ENCODE measurements around the gene PILRA.

PILRA gene

DNA sequence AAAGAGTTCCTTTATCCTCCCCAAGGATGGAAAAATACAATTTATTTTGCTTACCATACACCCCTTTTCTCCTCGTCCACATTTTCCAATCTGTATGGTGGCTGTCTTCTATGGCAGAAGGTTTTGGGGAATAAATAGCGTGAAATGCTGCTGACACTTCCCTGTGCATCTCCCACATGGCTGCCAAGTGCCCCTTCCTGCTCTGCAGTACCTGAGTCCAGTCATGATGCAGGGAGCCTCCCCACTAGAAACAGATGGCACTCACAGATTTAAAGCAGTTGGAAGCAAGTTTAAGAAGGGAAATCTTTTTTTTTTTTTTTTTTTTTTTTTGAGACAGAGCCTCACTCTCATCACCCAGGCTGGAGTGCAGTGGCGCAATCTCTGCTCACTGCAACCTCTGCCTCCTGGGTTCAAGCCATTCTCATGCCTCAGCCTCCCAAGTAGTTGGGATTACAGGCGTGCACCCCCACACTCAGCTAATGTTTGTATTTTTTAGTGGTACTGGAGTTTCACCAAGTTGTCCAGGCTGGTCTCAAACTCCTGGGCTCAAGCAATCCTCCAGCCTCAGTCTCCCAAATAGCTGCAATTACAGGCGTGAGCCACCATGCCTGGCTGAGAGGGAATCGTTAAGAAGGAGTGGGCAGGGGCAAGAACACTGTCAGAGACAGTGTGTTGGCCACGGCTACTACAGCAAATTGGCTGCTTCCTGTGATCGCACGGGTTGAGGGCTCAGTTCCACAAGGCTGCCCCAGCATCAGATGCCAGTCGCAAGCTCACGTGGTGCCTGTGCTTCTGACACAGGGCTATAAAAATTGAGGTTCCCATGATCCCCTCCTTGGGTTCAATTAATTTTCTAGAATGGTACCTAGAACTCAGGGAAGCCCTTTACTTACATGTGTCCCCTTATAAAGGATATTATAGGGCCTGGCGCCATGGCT is 5.3 kb upstream of the PILRA start:
- in situ Hi-C loops (cut with HindIII; ENCODE audit: low sequenced_read_pairs), result no loop called here
- DNase-seq (ENCODE audit: low read depth, low spot score), result no peak
- no peak overlapping the region for H3K4me3 ChIP-seq (ENCODE audit: low read depth, low read length)
- TF ChIP-seq, protein P1, sequence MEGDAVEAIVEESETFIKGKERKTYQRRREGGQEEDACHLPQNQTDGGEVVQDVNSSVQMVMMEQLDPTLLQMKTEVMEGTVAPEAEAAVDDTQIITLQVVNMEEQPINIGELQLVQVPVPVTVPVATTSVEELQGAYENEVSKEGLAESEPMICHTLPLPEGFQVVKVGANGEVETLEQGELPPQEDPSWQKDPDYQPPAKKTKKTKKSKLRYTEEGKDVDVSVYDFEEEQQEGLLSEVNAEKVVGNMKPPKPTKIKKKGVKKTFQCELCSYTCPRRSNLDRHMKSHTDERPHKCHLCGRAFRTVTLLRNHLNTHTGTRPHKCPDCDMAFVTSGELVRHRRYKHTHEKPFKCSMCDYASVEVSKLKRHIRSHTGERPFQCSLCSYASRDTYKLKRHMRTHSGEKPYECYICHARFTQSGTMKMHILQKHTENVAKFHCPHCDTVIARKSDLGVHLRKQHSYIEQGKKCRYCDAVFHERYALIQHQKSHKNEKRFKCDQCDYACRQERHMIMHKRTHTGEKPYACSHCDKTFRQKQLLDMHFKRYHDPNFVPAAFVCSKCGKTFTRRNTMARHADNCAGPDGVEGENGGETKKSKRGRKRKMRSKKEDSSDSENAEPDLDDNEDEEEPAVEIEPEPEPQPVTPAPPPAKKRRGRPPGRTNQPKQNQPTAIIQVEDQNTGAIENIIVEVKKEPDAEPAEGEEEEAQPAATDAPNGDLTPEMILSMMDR (IDR thresholded peaks at IDR 0.05; ENCODE audit: low read depth, low read length), result no peak

DNA sequence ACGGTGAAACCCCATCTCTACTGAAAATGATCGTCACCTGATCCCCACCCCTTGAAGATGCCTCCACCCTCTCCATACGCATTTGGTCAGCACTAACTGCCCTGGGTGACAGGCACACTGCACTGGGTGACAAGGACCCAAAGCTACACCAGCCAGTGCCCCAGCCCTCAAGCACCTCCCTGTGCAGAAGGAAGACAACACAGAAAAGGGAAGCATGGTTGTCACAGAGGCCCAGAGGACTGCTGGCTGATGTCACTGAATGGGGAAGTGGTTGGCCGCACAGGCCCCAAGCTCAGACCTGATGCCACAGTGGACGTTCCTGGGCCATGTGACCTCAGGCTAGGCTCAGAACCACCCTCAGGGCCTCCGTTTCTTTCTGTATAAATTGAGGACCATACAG is 4.2 kb upstream of the PILRA start:
- H3K4me3 ChIP-seq (ENCODE audit: low read depth, low read length), result no peak overlapping the region
- no peak for DNase-seq (ENCODE audit: low read depth, low spot score)
- in situ Hi-C loops (cut with HindIII; ENCODE audit: low sequenced_read_pairs), result no loop called here
- TF ChIP-seq, protein P1 (IDR thresholded peaks at IDR 0.05; ENCODE audit: low read depth, low read length), result no peak

DNA sequence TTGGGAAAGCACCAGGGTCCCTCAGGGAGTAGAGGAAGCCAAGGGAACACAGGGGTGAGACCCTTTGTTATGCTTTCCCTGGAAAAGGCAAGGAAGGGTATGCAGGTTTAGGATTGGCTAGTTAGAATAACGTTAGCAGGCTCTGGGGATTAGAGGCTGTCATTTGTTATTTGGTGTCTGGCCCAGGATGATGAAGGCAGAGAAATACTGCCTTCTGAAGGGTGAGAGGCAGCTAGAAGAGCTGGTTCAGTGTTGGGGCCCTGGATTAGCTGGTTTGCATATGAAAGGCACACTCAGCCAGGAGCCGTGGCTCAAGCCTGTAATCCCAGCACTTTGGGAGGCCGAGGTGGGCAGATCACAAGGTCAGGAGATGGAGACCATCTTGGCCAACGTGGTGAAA is 3.0 kb upstream of the PILRA start:
- in situ Hi-C loops (cut with HindIII; ENCODE audit: low sequenced_read_pairs), result no loop called here
- TF ChIP-seq, protein P1 (IDR thresholded peaks at IDR 0.05; ENCODE audit: low read depth, low read length), result no peak
- no peak overlapping the region for H3K4me3 ChIP-seq (ENCODE audit: low read depth, low read length)
- DNase-seq (ENCODE audit: low read depth, low spot score), result no peak

DNA sequence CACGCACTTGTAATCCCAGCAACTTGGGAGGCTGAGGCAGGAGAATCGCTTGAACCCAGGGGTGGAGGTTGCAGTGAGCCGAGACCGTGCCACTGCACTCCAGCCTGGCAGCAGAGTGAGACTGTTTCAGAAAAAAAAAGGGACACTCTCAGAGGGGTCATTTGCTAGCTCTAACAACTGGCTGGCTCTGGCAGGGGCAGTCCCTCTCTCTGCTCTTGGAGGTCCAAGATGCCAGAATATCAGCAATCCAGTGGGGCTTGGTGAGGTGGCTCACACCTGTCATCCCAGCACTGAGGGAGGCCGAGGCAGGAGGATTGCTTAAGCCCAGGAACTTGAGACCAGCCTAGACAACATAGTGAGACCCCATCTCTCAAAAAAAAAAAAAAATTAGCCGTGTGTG is 2.5 kb upstream of the PILRA start:
- no peak overlapping the region for H3K4me3 ChIP-seq (ENCODE audit: low read depth, low read length)
- in situ Hi-C loops (cut with HindIII; ENCODE audit: low sequenced_read_pairs), result no loop called here
- DNase-seq (ENCODE audit: low read depth, low spot score), result no peak
- TF ChIP-seq, protein P1 (IDR thresholded peaks at IDR 0.05; ENCODE audit: low read depth, low read length), result no peak

DNA sequence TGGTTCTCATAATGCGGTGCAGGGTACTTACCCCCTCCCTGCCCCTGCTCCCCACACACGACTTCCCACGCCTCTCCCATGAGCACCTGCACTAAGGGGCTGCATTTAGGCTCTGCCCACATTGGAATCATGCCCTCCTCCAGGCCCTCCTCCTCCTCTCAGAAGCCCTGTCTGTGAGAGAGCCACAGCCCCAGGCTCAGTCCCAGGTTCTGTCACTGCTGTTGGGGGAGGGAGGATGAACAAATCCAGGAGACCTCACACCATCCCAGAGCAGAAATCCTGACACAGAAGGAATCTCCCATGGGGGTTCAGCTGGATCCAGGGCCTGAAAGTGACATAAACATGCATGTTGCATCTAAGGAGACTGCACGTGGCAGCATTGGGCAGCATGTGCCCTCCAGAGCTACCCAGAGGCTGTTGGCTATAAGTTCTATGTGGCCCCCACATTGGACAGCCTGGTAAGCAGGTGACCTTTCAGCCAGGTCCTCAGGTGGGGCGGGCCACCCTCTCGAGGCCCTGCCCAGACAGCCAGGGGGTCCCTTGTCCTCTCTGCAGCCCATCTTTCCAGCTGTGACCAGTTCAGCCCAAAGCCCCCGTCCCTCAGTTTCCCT is 1.6 kb upstream of the PILRA start:
- TF ChIP-seq, protein P1 (IDR thresholded peaks at IDR 0.05; ENCODE audit: low read depth, low read length), result no peak
- H3K4me3 ChIP-seq (ENCODE audit: low read depth, low read length), result no peak overlapping the region
- no peak for DNase-seq (ENCODE audit: low read depth, low spot score)
- in situ Hi-C loops (cut with HindIII; ENCODE audit: low sequenced_read_pairs), result no loop called here

DNA sequence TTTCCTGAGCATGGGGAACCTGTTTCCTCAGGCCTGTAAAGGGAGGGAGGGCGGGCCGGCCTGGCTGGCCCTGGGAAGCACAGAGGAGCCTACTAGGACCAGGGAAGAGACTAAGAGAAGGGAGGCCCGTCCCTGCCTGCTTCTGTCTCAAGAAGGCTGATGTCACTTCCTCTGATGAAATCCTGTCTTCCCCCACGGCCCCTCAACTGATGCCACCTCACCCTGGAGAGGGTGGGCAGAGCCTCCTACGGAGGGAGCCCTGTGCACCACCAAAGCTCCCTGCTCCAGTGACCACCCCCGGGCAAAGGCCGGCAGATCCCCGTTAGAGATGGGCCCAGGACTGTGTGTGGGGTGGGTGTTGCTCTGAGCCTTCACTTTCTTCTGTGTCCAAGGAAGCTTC is 1.0 kb upstream of the PILRA start:
- in situ Hi-C loops (cut with HindIII; ENCODE audit: low sequenced_read_pairs), result no loop called here
- DNase-seq (ENCODE audit: low read depth, low spot score), result no peak
- H3K4me3 ChIP-seq (ENCODE audit: low read depth, low read length), result no peak overlapping the region

More for the DNA sequence above, 1.0 kb upstream of the PILRA start:
- TF ChIP-seq, protein P1 (IDR thresholded peaks at IDR 0.05; ENCODE audit: low read depth, low read length), result no peak
